Measurements from ENCODE around the gene PTPRM.

GRCh38 chr18:7764405-7764804 lies 197.3 kb downstream of the PTPRM start:
- TF ChIP-seq POLR2A (IDR thresholded peaks at IDR 0.05) (no peak), CTCF (IDR thresholded peaks at IDR 0.05) (no peak)
